Activated T-cell treated with anti-CD3 and anti-CD28 coated beads for 1 hour (primary cell): ENCODE data around the gene PEX11B.
A peak's percentile ranks its signal among the peaks of the same experiment; 100 is the strongest.

Source experiments
- DNase-seq: peaks from one replicate; pipeline ENCODE4 v3.0.0-alpha.2; 2020; ENCODE audit warnings: low read depth

Gene PEX11B

GRCh38 chr1:145906954-145907753 is 11.4 kb downstream of the PEX11B start:
- DNase-seq = no peak

GRCh38 chr1:145901312-145902021 is 17.1 kb downstream of the PEX11B start:
- DNase-seq = no peak

- no peak for DNase-seq
Observed at GRCh38 chr1:145898756-145899155, 19.8 kb downstream of the PEX11B start.

DNA sequence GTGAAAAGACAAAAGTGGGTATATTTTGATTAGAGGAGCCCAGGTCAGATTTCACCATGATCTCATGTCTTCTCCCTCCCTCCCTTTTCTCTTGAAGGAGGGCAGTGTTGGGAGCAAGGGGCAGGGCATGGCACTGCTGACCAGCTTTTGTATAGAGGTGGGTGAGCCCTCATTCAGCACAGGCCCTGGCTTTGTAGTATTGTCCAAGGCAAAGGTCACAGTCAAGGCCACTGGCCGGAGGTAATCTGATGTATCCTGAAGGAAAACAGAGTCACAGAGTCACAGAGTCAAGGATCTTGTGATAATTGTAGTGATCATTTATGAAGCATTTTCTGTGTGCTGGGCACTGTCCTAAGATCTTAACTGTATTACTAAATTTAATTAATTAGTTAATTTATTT is 20.5 kb downstream of the PEX11B start:
- DNase-seq = no peak

- no peak for DNase-seq
Observed at GRCh38 chr1:145895471-145895870, 23.0 kb downstream of the PEX11B start.

DNA sequence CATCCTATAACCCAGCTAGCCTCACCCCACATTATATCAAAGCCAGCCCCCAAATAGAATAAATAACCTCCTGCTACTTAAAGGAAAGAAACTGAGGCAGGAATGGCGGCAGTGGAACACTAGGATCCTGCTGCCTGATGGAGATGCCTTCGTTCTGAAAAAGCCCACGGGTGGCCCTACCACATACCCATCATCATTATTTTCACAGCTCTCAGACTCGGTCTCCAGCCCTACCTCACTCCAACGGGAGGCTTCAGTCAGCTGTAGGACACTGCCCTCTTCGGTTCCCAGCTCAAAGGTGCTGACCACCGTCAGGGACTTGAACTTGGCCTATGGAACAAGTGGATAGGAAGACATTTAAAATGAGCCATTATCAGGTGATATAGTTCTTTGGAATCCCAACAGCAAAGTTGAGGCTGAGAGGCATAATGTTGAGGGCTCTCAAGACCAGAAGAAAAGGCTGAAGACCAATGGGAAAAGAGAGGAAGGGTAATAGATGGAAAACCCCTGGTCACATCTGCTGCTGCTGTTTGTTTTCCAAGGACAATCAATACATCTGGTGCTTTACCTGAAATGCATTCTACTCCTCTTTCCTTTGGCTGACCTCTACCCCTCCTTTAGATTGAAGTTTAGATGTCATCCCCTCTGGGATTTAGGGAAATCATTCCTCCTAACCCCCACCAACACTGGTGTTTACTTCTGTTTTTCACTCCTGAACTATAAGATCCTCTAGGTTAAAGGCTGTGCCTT is 25.0 kb downstream of the PEX11B start:
- DNase-seq = no peak

- DNase-seq = no peak
Observed at GRCh38 chr1:145892486-145893087, 25.9 kb downstream of the PEX11B start.

DNA sequence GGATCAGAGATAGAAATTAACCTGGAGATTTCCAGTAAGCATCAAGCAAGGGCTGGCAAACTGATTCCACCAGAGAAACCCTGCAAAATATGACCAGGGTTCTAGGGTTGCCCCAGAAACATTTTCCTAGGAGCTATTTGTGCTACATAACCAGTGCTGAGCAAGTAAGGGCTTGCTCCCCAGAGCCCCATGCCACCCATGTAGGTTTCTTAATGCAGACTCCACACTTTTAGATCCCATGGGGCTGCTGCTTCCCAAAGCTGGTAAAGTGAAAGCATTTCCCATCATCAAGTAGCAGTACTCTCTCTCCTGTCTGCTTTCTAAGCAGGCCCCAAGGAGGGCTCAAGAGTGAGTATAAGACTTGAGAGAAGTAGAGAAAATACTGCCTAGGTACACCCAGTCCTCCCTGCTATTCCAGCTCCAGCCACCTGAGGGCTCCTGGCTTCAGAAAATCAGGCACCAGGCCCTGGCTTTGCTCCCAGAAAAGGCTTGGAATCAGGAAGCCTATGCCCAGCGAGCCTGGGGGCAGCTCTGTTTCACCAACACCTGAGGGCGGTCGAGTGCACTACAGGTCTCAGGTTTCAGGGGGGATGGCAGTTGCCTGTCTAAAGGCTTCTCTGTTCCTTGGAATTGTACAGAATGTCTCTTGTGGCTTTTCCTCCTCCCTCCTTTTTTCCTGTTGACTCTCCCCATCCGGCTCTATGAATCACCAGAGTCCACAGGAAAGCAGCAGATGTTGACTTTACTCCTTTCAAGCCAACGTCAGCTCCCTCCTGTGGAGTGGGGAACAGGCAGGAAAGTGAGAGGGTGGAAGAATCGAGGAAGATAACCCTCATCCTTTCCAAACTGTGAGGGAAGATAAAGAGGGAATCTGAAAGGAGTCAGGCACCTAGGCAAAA is 26.7 kb downstream of the PEX11B start:
- DNase-seq = peak; percentile 42

DNA sequence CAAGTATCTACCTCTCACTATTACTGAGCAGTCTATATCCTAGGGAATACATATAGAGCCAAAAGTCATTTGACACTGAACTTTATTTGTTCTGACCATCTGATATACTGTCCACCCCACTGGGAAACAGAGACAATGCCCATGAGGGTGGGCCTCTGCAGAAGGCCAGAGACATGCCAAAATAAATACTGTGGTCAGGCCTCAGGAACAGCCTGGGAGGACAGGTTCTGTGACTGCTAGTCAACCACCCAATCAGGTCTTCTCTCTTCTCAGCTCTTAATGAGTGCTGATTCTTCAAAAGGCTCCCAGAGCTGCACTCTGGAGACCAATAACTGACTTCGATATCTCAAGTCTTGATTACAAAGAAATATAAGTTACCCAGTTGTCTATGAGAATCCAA is 27.4 kb downstream of the PEX11B start:
- DNase-seq = no peak

- DNase-seq = no peak
Observed at GRCh38 chr1:145889722-145890121, 28.8 kb downstream of the PEX11B start.

GRCh38 chr1:145887631-145888030 is 30.9 kb downstream of the PEX11B start:
- DNase-seq = no peak

DNA sequence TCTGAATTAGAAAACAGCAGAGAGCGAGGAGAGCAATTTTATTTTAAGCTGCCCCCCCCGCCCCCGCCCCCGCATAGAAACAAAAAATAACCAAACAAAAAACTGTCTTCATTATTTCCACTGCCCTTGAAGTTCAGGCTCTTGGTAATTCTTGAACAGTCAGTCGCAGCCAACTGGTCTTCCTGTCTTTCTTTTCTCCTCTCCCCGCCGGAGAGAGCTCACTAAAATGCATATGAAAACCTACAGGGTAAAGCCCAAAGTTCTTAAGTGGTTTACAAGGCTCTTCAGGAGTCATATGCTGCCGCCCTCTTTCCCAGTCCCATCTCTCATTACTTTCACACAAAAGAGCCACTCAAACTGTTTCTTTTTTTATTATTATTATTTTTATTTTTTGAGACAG is 31.7 kb downstream of the PEX11B start:
- DNase-seq = no peak

GRCh38 chr1:145886390-145886789 is 32.1 kb downstream of the PEX11B start:
- no peak for DNase-seq

- peak; percentile 80 for DNase-seq
Observed at GRCh38 chr1:145885738-145886287, 32.7 kb downstream of the PEX11B start, which contains the start of gene ANKRD35. Gene ANKRD35, minus strand, starts transcription at chr1:145885866. Its CDS starts 108 bp downstream, at chr1:145885758.

- DNase-seq = no peak
Observed at GRCh38 chr1:145884675-145885074, 33.8 kb downstream of the PEX11B start.

- no peak for DNase-seq
Observed at GRCh38 chr1:145879775-145880174, 38.7 kb downstream of the PEX11B start.

GRCh38 chr1:145878724-145879123 is 39.8 kb downstream of the PEX11B start:
- DNase-seq = no peak

- DNase-seq = no peak
Observed at GRCh38 chr1:145877923-145878486, 40.5 kb downstream of the PEX11B start.

- DNase-seq = no peak
Observed at GRCh38 chr1:145874646-145875045, 43.9 kb downstream of the PEX11B start.
